Measurements from ENCODE around the gene SLIT1.

GRCh38 chr10:97087296-97087695 lies 98.5 kb downstream of the SLIT1 start:
- TF ChIP-seq CTCF (IDR thresholded peaks at IDR 0.05): no peak
- no peak for TF ChIP-seq POLR2A (IDR thresholded peaks at IDR 0.05)
